Measurements from ENCODE around the gene ROCK1. TPM values are rescaled to one million over a fixed set of nuclear protein-coding genes. Genes with fewer than 3 reads are reported as not detected.

Gene ROCK1
- polyA plus RNA-seq, 1 of the 3 experiments (the other 2 are of a cell fraction), result 4.9 TPM

GRCh38 chr18:21004726-21005125 is 106.9 kb downstream of the ROCK1 start:
- CTCF ChIA-PET, result interaction anchor here (0.6 to 1.6 kb wide), 3 partner anchors 10 to 175 kb away, joined by 3 to 4 read pairs (median 3); no protein-coding TSS in a partner anchor
- Histone ChIP-seq H3K9me3 (no peaks in the 10 kb centered on the region), H3K27me3 (ENCODE audit: insufficient read depth) (no peaks in the 10 kb centered on the region), H3K79me2 (ENCODE audit: insufficient read depth) (peaks cover 4% of the 10 kb centered on the region; the same call in 1 of the 2 replicates), H3K9me2 (no peaks in the 10 kb centered on the region), H3K27ac (ENCODE audit: low read depth in 2 of 2, low read length in 1 of 2) (peak overlapping the region in 1 of 2 experiments; percentile 53; a peak in 1 of 4 replicates), H3K9ac (no peak overlapping the region), H3F3A (replicated peaks; ENCODE audit: insufficient read depth) (peaks cover 18% of the 10 kb centered on the region), H3K4me1 (ENCODE audit: control insufficient read depth in 1 of 2, insufficient read depth in 2 of 2, low read depth in 1 of 2, low read length in 1 of 2) (no peaks in the 10 kb centered on the region; a peak in 2 of 4 replicates), H2AFZ (ENCODE audit: low read depth) (no peak overlapping the region), H3K4me2 (no peak overlapping the region), H3K4me3 (ENCODE audit: low read depth in 2 of 2, low read length in 1 of 2) (no peak overlapping the region), H4K20me1 (ENCODE audit: insufficient read depth) (no peaks in the 10 kb centered on the region), H3K36me3 (replicated peaks in 1 of 2; ENCODE audit: control insufficient read depth in 1 of 2, insufficient read depth in 2 of 2, low read length in 1 of 2) (peaks cover 38 to 66% of the 10 kb centered on the region in 2 experiments)
- POLR2A ChIA-PET, result no interaction called here
- TF ChIP-seq YY1 (IDR thresholded peaks at IDR 0.05; ENCODE audit: low read depth), result no peak
- TF ChIP-seq POLR2AphosphoS5 (IDR thresholded peaks at IDR 0.05; ENCODE audit: low read depth, low read length), result no peak
- TF ChIP-seq, protein P1, sequence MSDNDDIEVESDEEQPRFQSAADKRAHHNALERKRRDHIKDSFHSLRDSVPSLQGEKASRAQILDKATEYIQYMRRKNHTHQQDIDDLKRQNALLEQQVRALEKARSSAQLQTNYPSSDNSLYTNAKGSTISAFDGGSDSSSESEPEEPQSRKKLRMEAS (IDR thresholded peaks at IDR 0.05; ENCODE audit: low read depth), result no peak
- no peak for TF ChIP-seq TEAD4 (IDR thresholded peaks at IDR 0.05; ENCODE audit: borderline replicate concordance, insufficient read depth)
- no peak for TF ChIP-seq GATA2 (CRISPR knock-in tag; IDR thresholded peaks at IDR 0.05)
- TF ChIP-seq CHD2 (IDR thresholded peaks at IDR 0.05; ENCODE audit: low read length, partially characterized antibody), result no peak
- TF ChIP-seq PBX3 (IDR thresholded peaks at IDR 0.05), result no peak
- TF ChIP-seq SMC3 (IDR thresholded peaks at IDR 0.05; ENCODE audit: low read depth, low read length), result no peak
- no peak for TF ChIP-seq TAF1 (IDR thresholded peaks at IDR 0.05; ENCODE audit: borderline replicate concordance, low read depth, low read length)
- TF ChIP-seq RFX5 (IDR thresholded peaks at IDR 0.05; ENCODE audit: low read length), result no peak
- TF ChIP-seq FOSL2 (IDR thresholded peaks at IDR 0.05; ENCODE audit: borderline replicate concordance, low read depth), result no peak
- no peak for TF ChIP-seq EZH2phosphoT487 (IDR thresholded peaks at IDR 0.05; ENCODE audit: borderline replicate concordance, low read depth)
- no peak for TF ChIP-seq TCF12 (IDR thresholded peaks at IDR 0.05)
- no peak for TF ChIP-seq JUND (IDR thresholded peaks at IDR 0.05)
- TF ChIP-seq RXRA (IDR thresholded peaks at IDR 0.05; ENCODE audit: borderline replicate concordance, low read depth), result no peak
- no peak for TF ChIP-seq NRF1 (IDR thresholded peaks at IDR 0.05; ENCODE audit: low read depth, low read length)
- TF ChIP-seq, protein P2, sequence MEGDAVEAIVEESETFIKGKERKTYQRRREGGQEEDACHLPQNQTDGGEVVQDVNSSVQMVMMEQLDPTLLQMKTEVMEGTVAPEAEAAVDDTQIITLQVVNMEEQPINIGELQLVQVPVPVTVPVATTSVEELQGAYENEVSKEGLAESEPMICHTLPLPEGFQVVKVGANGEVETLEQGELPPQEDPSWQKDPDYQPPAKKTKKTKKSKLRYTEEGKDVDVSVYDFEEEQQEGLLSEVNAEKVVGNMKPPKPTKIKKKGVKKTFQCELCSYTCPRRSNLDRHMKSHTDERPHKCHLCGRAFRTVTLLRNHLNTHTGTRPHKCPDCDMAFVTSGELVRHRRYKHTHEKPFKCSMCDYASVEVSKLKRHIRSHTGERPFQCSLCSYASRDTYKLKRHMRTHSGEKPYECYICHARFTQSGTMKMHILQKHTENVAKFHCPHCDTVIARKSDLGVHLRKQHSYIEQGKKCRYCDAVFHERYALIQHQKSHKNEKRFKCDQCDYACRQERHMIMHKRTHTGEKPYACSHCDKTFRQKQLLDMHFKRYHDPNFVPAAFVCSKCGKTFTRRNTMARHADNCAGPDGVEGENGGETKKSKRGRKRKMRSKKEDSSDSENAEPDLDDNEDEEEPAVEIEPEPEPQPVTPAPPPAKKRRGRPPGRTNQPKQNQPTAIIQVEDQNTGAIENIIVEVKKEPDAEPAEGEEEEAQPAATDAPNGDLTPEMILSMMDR (IDR thresholded peaks at IDR 0.05), result no peak
- TF ChIP-seq MEF2A (IDR thresholded peaks at IDR 0.05; ENCODE audit: borderline replicate concordance, low read depth), result no peak
- TF ChIP-seq USF1 (IDR thresholded peaks at IDR 0.05; ENCODE audit: borderline replicate concordance, low read depth), result no peak
- no peak for DNase-seq
